Ovary (tissue), 9 donors: ENCODE results near the gene OR51S1. TPM values are rescaled to one million over a fixed set of nuclear protein-coding genes. Genes with fewer than 3 reads are reported as not detected.
"Not testable (repeated sequence)": the region's sequence is repeated elsewhere in the genome, so short reads cannot be mapped to it uniquely, and the experiment has no call there.

Experiments used
- DNase-seq, 5 donors: peaks; one replicate each; pipeline ENCODE4 v3.0.0-alpha.2; 2019 to 2020
- H3K27ac ChIP-seq, 2 donors: fragments of 200-600 bp; one replicate each; pipeline versions ENCODE4 v1.5.1 to v1.8.0; 2019 to 2022
- H3K27me3 ChIP-seq: fragments of 200-600 bp; one replicate; pipeline ENCODE4 v1.8.0; 2022
- H3K36me3 ChIP-seq: fragments of 200-600 bp; sonication (generic); one replicate; pipeline ENCODE4 v1.5.1; 2019
- H3K4me1 ChIP-seq: one replicate; pipeline ENCODE4 v1.8.1; 2013; ENCODE audit warnings: mild to moderate bottlenecking, moderate library complexity; ENCODE audit not compliant: insufficient read depth
- H3K4me3 ChIP-seq: fragments of 200-600 bp; sonication (generic); one replicate; pipeline ENCODE4 v1.5.1; 2017
- H3K9me3 ChIP-seq, 2 donors: fragments of 200-600 bp in 1 of 2; sonication (generic) in 1 of 2; one replicate each; pipeline versions ENCODE4 v1.5.1 to v1.8.1; 2013 to 2019; ENCODE audit warnings: mild to moderate bottlenecking in 1 of 2, moderate library complexity in 1 of 2
- CTCF ChIP-seq, 3 donors: fragments of 450-650 bp in 2 of 3; fragments of 200-600 bp in 1 of 3; IDR thresholded peaks; one replicate each; pipeline versions ENCODE4 v1.5.1 to v1.8.0; 2016 to 2022; ENCODE audit warnings: antibody characterized with exemption in 3 of 3, mild to moderate bottlenecking in 1 of 3
- EP300 ChIP-seq: sonication (generic); formaldehyde crosslinking; IDR thresholded peaks from one replicate; pipeline ENCODE4 v1.6.1; 2017; ENCODE audit warnings: antibody characterized with exemption
- POLR2A ChIP-seq: fragments of 450-650 bp; IDR thresholded peaks from one replicate; pipeline ENCODE4 v1.6.1; 2017; ENCODE audit warnings: antibody characterized with exemption, mild to moderate bottlenecking, moderate library complexity
- WGBS, 3 donors: extraction: QIAGEN DNeasy Blood & Tissue Kit in 1 of 3; methylation state at CpG; one replicate each; pipeline versions ENCODE4 v1.1.5 to v1.1.7; 2013 to 2017; 5-methylcytosine and 5-hydroxymethylcytosine counted together
- intact Hi-C, 4 donors: fragments of 100-400 bp; cut with DNase I; formaldehyde crosslinking; loops; one replicate each; pipeline versions ENCODE4 v1.11.0 to v1.15.1; 2022 to 2023
- polyA plus RNA-seq, 2 donors: library from polyadenylated mRNA; stranded (reverse); fragments of 200-250 nt in 1 of 2; fragments of 350-450 nt in 1 of 2; fragmentation: Illumina TruSeq in 1 of 2; extraction: RNeasy Lipid Tissue Mini Kit (QIAGEN cat#74804) in 1 of 2; gene quantifications; one replicate each; pipeline ENCODE4 v1.2.3, GENCODE V29; 2013 to 2014
- total RNA-seq, 7 donors: library from RNA; depleted of rRNA in 2 of 7; stranded (reverse); fragments of >200 nt in 2 of 7; fragmentation: NEBNext Ultra II Directional in 3 of 7; extraction: Animal tissue kit (Norgen Biotek cat#: 25700) in 3 of 7; gene quantifications; one replicate each; pipeline versions ENCODE4 v1.1.0 to v1.2.4, GENCODE V29; 2016 to 2023
- donor health status: DM: no; HTN: no; CAD: no; lungs with moderate emphysema.
- donor health status: DM: no; HTN: no; CAD: no.
- donor health status: Bipolar disorder and iron deficiency.
- donor health status: DM: yes; HTN: yes; CAD: no.
- donor health status: DM: no; HTN: no; CAD: no.
- donor health status: DM: yes; HTN: yes; CAD: no.

OR51S1 gene
- total and polyA plus RNA-seq, 9 donors, result not detected

GRCh38 chr11:4865855-4866254 is 16.8 kb upstream of the OR51S1 start:
- Histone ChIP-seq H3K4me1 (no peaks in the 10 kb centered on the region), H3K9me3 (no peaks in the 10 kb centered on the region), H3K27me3 (no peaks in the 10 kb centered on the region), H3K4me3 (no peak overlapping the region), H3K36me3 (no peaks in the 10 kb centered on the region), H3K27ac (no peak overlapping the region)
- WGBS, 3 donors, result 21 to 43% (median 24%) methylated on average over 1 of the region's 1 CpG
- DNase-seq, result no peak
- intact Hi-C loops, result no loop called here
- TF ChIP-seq POLR2A (no peak), CTCF (IDR thresholded peaks at IDR 0.05) (no peak), EP300 (no peak)

- H3K27me3 ChIP-seq, result no peaks in the 10 kb centered on the region
- H3K4me1 ChIP-seq, result no peaks in the 10 kb centered on the region
- DNase-seq, result no peak
- H3K36me3 ChIP-seq, result no peaks in the 10 kb centered on the region
- no peaks in the 10 kb centered on the region for H3K9me3 ChIP-seq
- TF ChIP-seq POLR2A (no peak), EP300 (no peak), CTCF (IDR thresholded peaks at IDR 0.05) (no peak)
- no peak overlapping the region for H3K27ac ChIP-seq
- H3K4me3 ChIP-seq, result no peak overlapping the region
- 80 to 82% (median 80%) methylated on average over 4 of the region's 4 CpGs for WGBS, 3 donors
- intact Hi-C loops, result no loop called here
These were observed 14.9 kb upstream of the OR51S1 start for GRCh38 chr11:4863876-4864275.

- DNase-seq, result no peak
- TF ChIP-seq CTCF (IDR thresholded peaks at IDR 0.05) (no peak), EP300 (no peak), POLR2A (no peak)
- H3K4me1 ChIP-seq, result no peaks in the 10 kb centered on the region
- no peak overlapping the region for H3K4me3 ChIP-seq
- H3K27me3 ChIP-seq, result no peaks in the 10 kb centered on the region
- no peaks in the 10 kb centered on the region for H3K36me3 ChIP-seq
- H3K9me3 ChIP-seq, result no peaks in the 10 kb centered on the region
- H3K27ac ChIP-seq, result no peak overlapping the region
- intact Hi-C loops, result no loop called here
These were observed 13.6 kb upstream of the OR51S1 start for GRCh38 chr11:4862447-4863236.

- H3K27me3 ChIP-seq, intact Hi-C loops: not testable (repeated sequence)
- 83 to 89% (median 88%) methylated on average over 7 of the region's 7 CpGs for WGBS, 3 donors
These were observed 5.3 kb upstream of the OR51S1 start for GRCh38 chr11:4854286-4854685.

GRCh38 chr11:4851033-4851432 is 2.0 kb upstream of the OR51S1 start:
- H3K4me1 ChIP-seq, result no peaks in the 10 kb centered on the region
- no peaks in the 10 kb centered on the region for H3K27me3 ChIP-seq
- no peaks in the 10 kb centered on the region for H3K9me3 ChIP-seq
- H3K27ac ChIP-seq, result no peak overlapping the region
- H3K4me3 ChIP-seq, result no peak overlapping the region
- no peaks in the 10 kb centered on the region for H3K36me3 ChIP-seq
- WGBS, 3 donors, result 0 to 8% (median 4%) methylated on average over 4 of the region's 4 CpGs
- TF ChIP-seq CTCF (IDR thresholded peaks at IDR 0.05) (no peak), POLR2A (no peak), EP300 (no peak)
- no peak for DNase-seq
- intact Hi-C loops, result no loop called here

More at GRCh38 chr11:4854286-4854685, 5.3 kb upstream of the OR51S1 start:
- not testable (repeated sequence) for H3K4me3 ChIP-seq, H3K27ac ChIP-seq, H3K4me1 ChIP-seq, H3K36me3 ChIP-seq, DNase-seq, H3K9me3 ChIP-seq
